ENCODE measurements around the gene R3HDM2.

DNA sequence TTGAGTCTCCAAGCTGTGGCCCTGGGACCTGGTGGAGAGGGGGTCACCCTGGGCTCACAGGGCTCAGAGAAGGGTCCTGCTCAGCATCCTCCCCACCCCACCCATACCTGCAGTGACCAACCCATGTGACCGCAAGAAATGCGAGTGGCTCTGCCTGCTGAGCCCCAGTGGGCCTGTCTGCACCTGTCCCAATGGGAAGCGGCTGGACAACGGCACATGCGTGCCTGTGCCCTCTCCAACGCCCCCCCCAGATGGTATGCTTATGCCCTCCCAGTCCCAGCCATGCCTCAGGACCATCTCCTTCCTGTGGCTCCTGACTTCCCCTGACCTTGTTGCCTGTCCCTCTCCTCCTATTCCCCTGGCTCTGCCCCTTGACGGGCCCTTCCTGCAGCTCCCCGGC lies 220.9 kb downstream of the R3HDM2 start:
- TF ChIP-seq, protein P1, sequence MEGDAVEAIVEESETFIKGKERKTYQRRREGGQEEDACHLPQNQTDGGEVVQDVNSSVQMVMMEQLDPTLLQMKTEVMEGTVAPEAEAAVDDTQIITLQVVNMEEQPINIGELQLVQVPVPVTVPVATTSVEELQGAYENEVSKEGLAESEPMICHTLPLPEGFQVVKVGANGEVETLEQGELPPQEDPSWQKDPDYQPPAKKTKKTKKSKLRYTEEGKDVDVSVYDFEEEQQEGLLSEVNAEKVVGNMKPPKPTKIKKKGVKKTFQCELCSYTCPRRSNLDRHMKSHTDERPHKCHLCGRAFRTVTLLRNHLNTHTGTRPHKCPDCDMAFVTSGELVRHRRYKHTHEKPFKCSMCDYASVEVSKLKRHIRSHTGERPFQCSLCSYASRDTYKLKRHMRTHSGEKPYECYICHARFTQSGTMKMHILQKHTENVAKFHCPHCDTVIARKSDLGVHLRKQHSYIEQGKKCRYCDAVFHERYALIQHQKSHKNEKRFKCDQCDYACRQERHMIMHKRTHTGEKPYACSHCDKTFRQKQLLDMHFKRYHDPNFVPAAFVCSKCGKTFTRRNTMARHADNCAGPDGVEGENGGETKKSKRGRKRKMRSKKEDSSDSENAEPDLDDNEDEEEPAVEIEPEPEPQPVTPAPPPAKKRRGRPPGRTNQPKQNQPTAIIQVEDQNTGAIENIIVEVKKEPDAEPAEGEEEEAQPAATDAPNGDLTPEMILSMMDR (IDR thresholded peaks at IDR 0.05): no peak
- no peak for TF ChIP-seq POLR2AphosphoS5 (IDR thresholded peaks at IDR 0.05)

All from breast epithelium (tissue), 3 donors.